HG03159 (cell line): ENCODE measurements around the gene SH3GLB2.
"Not testable (repeated sequence)": the region's sequence is repeated elsewhere in the genome, so short reads cannot be mapped to it uniquely, and the experiment has no call there.

Experiments
- ATAC-seq: cut with Tn5 transposase; IDR thresholded peaks from one replicate; pipeline ENCODE4 v1.9.1; 2021; ENCODE audit warnings: mild to moderate bottlenecking, moderate library complexity; ENCODE audit not compliant: unreplicated experiment

Gene SH3GLB2

DNA sequence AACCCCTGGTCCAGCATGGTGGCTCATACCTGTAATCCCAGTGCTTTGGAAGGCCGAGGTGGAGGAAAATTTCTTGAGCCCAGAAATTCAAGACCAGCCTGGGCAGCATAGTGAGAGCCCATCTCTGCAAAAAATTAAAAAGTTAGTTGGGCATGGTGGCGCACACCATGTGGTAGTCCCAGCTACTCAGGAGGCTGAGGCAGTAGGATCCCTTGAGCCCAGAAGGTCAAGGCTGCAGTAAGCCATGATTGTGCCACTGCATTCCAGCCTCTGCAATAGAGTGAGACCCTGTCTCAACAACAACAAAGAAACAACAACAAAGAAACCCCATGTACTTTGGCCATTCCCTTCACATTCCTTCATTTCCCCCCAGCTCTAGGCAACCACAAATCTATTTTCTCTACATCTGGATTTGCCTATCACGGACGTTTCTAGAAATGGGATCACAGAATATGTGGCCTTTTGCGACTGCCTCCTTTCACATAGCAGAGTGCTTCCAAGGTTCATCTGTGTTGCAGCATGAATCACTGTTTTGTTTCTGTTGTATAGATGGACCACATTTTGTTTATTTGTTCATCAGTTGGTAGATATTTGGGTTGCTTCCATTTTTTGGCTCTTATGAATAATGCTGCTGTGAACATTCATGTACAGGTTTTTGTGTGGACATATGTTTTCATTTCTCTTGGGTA, 26.2 kb upstream of the SH3GLB2 start:
- no peak for ATAC-seq

DNA sequence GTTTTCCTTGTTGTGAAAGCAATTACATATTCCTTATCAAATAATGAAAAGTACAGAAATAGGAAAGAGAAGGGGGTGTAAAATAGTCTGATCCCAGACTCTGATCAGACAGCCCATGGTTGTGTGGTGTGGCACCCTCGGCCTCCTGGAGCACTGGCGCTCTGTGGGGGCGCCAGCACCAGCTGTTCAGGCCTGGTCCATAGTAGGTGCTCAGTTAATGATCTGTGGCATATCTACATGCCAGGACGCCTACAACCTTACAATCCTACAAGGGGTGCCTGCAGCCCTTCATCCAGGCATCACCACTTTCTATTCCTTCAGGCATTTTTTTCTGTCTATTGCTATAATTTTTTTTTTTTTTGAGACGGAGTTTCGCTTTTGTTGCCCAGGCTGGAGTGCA, 24.9 kb upstream of the SH3GLB2 start:
- no peak for ATAC-seq

DNA sequence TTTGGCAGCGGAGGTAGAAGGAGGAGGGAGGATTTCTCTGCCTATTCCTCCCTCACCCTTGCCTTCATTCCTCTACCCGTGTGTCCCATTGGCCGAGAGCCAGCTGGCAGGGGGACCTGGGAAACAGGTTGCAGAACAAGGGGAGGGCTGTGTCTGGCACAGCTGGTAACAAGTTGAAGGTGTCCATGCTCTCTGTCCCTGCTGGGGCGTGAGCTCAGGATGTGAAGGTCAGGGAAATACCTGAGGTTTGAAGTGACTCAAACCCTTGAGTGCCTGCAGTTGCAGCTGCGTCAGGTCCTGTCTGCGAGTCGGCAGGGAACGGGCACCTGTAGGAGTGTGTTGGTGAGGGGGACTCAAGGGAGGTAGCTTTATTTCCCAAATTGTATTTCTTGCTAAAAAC, 24.5 kb upstream of the SH3GLB2 start:
- no peak for ATAC-seq

DNA sequence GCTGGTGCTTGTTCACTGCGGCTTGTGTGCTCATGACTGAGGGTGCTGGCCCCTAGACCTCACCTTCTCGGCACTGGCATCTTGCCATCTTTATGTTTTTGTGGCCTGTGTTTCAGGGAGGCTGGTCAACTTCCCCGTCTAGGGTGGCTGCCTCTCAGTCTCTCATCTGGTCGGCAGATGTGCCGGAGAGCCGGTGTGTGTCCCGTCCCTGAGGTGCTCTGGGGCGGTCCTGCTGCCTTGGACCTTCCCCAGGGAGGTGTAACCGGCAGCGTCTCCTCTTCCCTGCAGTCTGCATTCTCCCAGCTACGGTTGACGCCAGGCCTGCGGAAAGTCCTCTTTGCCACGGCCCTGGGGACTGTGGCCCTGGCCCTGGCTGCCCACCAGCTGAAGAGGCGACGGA, 13.9 kb upstream of the SH3GLB2 start:
- ATAC-seq = no peak

DNA sequence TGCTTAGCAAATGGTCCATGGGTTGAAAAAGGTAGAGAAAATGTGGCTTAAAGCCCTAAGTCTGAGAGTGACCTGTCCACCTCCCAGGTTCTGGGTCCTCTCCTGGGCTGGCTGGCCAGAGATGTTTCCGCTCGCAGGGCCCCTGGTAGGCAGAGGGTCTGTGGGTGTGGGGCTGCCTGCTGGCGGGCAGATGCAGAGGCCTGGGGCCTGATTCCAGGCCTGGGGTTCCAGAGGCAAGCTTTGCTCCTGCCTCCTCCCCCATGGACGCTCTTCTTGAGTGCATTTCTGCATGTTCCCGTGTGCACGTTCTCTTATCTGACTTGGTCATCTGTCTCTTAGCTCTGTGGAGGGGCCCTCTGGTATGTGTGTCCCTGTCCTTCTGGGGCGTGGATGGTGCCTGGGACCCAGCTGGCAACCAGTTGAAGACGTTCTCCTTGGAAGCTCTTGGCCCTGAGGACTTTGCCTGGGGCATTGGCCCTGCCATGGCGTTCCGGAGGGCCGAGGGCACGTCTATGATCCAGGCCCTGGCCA, 12.0 kb upstream of the SH3GLB2 start:
- no peak for ATAC-seq

DNA sequence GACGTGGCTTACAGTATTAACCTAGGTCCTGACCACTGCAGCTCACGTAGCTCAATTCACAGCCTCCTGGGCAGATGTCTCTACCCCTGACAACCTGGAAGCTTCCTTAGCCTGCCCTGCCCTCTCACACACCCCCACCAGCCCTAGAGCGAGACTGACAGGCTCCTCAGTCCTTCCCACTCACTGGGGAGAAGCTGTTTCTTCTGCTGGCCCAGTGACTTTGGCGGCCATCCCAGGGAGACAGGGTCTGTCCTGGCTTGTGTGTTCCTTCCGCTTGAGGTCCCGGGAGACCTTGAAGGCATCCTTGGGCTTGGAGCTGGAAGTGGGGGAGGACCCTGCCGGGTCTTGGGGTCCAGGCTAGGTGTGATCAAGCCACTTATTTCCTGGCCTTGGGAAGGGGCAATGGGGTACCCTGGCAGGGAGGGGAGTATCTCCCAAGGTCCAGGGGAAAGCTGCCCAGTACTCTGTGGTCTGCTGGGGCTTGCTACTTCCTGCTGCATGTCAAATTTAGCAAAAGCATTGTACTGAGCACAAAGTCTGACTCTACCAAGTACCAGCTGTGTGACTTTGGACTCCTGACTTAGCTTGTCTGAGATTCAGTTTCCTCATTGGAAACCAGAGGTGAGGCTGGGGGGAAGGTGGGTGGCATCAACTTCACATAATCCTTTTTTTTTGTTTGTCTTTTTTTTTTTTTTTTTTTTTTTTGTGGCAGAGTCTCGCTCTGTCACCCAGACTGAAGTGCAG, 10.2 kb upstream of the SH3GLB2 start:
- ATAC-seq = no peak

DNA sequence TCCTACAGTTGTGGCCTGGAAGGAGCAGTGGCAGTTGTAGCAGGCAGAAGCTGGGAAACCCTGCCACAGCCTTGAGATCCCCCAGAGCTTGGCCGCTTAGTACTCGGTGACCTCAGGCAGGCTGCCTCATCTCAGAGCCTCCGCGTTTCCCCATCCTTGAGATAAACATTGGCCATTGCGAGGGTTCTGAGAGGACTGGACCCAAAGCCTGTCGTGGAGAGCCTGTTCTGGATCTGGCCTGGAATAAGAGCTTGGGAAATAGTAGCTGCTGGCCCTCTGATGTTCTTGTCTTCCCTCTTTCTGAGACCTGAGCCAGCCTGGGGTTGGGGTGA, 9.6 kb upstream of the SH3GLB2 start:
- no peak for ATAC-seq

DNA sequence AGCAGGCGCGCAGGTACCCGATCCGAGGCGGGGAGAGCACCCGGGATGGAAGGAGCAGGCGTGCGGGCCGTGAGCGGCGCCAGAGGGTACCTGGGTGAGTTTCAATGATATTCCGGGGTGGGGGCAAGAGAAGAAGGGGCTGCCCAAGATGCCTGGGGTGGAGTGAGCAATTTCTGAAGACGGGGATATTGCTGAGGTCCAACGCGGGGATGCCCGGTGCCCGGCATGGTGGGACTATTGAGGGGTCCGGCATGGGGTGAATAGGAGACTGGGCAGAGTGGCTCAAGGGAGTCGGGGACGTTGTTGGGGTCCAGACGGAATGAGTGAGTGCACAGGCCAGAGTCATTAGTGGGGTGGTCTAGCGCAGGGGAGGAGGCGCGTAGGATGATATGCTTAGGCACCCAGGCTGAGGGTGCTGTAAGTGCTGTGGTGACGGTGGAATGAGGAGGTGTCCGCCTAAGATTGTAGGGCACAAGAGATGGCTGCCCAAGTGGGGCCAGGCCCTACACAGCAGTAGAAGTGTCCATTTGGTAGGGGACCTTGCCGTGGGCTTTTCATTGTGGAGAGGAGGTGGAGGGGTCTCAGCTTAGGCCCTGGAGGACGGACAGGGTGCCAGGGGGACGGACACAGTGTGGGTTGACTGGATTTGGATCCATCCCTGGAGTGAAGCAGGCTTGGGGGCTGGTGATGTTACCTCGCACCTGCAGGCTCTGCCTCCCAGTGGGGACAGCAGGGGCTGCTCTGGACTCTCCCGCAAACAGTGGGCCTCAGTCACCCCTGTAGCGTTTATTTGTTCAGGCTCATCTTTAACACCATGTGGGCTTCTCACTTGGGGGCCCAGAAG, 9.0 kb upstream of the SH3GLB2 start:
- ATAC-seq = no peak

DNA sequence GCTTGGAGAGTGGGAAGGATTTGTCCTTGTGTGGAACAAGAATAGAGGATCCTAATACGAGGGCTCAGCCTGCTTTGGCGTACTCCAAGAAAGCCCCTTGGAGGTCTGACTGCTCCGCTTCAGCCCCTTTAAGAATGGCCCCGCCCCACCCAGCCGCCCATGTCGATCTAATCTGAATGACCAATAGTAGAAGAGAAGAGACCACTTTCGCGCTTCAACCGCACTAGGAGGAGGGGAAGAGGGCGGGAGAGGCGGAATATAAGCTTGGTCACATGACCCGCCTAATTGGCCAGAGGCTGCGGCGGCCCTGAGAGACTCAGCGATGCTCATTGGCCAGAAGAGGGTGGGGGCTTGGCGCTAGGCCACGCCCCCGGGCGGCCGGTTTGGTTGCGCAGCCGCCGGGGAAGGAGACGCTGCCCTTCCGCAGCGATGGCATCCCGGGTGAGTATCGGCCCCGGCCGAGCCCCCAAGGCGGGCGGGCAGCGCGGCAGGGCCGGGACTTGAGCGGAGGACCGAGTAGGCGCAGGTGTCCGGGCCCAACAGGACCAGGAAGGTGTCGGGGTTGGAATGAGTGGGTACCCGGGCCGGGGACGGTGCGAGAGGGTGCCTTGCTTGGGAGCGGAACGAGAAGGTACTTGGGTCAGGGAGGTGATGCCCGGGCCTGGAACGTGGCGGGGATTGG, 8.3 kb upstream of the SH3GLB2 start, which contains the start of gene MIGA2:
Gene MIGA2 (plus strand): TSS at position 386 of the 682 bp plus-strand sequence. CDS start 3,969 bp downstream, outside the sequence.
- ATAC-seq = peak; percentile 95

DNA sequence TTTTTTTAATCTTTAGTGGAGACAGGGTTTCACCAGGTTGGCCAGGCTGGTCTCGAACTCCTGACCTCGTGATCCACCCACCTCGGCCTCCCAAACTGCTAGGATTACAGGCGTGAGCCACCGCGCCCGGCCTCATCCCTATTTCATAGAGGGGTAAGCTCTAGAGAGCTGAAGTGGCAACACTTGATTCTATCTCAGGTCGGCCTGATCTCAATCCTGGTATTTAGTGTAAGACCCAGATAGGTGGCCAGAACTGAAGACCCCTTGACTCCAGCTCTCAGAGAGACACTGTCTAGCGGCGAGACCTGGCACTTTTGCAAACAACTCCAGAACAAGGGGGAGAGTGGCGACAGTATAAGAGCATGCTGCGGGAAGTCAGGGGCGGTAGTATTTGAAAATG, 7.7 kb upstream of the SH3GLB2 start:
- not testable (repeated sequence) for ATAC-seq

DNA sequence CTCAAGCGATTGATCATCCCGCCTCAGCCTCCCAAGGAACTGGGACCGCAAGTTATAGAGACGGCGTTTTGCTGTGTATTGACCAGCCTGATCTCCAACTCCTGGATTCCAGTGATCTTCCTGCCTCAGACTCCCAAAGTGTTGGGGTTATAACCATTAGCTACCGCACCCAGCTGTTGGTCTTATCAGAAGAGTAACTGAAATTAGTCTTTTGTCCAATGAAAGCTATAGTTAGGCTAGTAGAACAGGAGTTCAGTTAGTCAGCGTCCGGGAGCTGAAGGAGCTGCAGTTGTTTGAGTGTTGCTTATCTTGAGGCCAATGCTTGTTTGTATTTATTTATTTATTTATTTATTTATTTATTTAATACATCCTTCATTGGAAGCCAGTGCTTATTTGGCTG, 5.1 kb upstream of the SH3GLB2 start:
- no peak for ATAC-seq

DNA sequence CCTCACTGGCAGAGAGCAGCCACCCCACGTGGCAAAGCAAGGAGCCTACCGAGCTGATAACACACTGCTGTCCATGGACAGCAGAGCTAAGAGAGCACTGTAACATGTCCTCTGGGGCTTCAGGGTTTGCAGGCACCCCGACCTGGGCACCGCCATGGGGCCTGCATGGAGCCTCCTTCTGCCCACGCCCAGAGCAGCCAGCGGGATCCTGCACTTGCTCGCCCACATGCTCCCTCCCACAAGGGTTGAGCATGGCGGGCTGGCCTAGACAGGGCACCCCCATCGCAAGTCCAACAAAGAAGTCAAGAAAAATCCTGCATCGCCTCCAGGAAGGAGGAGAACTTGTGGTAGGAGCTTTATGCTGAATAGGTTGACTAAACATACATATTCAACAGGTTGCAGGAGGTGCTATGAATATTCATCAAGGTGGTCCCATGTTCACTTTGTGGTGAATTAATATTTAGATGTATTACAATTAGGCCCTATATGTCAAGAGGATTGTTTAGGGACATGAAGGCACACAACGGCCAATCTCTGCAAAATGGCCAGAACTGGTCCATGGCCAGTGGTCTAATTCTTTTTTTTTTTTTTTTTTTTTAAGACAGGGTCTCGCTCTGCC, 4.5 kb upstream of the SH3GLB2 start:
- ATAC-seq = no peak

DNA sequence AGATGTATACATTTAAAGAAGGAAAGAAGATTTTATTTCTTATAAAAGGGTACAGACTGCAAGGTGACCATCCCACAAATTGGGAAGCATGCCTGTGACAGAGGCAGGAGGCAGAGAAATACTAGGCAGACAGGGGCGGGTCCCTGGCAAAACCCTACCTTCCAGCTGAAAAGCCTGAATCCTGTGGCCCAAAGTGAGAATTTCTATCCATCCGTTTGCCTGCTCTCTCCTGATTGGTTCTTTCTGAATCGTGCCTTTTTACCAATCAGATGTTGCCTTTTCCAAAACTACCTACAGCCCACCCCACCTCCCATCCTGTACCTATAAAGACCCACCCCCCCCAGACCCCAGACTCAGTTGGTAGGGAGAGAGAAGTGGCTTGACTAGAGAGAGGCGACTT, 3.4 kb upstream of the SH3GLB2 start:
- ATAC-seq = no peak

DNA sequence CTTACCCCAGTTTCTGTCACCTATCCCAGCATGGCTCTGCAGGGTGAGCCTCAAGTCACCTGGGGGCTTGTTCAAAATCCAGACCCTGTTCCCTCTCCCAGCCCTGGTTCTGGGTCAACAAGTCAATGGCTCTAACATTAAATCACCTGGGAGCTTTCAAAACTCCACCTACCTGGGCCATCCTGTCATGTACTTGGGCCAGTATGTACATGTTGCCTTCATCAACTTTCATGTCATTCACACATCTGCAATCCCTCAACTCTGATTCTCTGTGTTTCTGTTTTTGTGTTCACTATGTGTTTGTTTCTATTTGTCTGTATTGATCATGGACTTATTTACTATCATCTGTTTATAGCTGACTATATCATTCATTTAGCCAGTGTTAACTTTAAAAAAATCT, 2.1 kb upstream of the SH3GLB2 start:
- no peak for ATAC-seq

DNA sequence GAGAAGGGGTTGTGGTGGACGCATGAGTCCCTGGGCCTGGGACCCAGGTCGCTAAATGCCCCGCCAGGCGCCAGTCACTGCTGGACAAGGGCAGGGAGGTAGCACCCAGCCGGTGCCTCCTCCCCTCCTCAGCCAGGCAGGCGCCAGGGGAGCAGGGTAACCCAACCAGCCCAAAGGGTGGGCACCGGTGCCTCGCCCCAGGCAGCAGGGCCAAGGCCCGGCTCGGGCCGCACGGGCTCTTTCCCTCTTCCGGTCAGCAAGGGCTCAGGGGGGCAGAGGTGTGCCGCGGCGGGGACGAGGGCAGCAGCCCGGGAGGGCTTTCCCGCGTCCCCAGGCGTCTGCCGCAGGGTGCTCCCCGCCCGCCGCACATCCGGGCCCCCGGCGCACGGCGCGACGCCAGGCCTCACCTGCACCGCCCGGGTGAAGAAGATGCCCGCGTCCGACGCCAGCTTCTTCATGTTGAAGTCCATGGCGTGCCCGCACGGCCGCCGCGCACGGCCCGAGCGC, 393 bp downstream of the SH3GLB2 start:
- peak; percentile 36 for ATAC-seq

DNA sequence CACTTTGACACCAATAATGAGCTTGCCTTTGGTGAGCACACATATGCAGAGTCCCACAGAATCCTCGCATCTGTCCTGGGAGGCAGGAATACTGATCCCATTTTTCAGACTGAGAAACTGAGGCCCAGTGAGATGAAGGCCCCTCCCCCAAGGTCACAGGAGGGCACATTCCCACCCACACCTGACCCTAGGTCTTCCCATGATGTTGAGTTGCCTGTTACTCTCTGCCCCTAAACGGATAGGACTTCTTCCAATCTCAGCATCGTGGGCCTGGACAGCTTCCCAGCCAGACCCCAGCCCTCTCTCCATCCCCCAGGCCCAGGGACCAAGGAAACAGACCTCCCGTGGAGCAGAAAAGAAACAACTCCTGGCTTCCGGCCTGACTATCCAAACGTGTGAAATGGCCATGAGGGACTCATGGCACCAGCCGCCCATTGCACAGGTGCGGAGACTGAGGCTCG, 877 bp downstream of the SH3GLB2 start:
- peak; percentile 8 for ATAC-seq

DNA sequence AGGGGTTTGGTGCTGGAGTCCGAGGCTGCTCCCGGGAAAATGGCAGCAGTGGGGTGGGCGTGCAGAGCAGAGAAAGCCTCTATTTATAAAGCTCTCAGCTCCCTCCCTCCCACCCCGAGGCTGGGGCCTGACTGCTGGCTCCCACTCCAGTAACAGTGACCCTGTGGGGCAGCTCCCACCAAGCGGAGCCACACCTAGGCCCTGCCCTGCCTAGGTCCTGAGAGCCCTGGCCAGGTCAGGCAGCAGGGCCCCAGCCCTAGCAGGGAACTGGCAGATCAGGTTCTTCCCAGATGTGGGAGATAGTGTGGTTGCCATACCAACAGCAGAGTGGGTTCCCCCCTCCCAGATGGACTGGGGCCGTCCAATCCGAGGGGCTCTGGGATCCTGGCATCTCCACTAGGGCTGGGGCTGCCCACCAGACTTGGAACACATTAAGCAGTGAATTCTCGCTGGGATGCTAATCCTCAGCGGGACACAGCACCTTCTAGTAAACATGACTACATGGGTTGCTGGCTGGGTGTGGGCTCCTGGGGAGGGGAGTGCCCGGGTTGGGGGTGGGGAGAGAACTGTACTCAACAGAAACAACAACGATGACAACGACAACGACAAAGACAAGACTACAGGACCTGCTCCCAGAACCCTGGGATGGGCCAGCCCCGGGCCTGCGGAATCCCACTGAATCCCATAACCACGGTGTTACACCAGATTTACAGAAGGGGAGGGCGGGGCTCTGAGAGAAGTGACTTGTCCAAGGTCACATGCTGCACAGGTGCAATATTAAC, 1.5 kb downstream of the SH3GLB2 start:
- no peak for ATAC-seq

DNA sequence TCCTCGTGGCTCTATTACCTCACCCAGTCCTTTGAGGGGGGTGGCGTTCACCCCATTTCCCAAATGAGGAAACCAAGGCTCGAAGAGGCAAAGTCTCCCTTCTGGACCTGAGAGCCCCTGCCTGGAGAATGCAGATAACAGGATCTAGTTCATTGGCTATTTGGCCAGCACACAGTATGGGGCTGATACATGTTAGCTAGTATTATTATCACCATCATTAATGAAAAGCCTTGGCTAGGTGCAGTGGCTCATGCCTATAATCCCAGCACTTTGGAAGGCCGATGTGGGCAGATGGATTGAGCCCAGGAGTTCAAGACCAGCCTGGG, 4.3 kb downstream of the SH3GLB2 start:
- ATAC-seq = no peak

DNA sequence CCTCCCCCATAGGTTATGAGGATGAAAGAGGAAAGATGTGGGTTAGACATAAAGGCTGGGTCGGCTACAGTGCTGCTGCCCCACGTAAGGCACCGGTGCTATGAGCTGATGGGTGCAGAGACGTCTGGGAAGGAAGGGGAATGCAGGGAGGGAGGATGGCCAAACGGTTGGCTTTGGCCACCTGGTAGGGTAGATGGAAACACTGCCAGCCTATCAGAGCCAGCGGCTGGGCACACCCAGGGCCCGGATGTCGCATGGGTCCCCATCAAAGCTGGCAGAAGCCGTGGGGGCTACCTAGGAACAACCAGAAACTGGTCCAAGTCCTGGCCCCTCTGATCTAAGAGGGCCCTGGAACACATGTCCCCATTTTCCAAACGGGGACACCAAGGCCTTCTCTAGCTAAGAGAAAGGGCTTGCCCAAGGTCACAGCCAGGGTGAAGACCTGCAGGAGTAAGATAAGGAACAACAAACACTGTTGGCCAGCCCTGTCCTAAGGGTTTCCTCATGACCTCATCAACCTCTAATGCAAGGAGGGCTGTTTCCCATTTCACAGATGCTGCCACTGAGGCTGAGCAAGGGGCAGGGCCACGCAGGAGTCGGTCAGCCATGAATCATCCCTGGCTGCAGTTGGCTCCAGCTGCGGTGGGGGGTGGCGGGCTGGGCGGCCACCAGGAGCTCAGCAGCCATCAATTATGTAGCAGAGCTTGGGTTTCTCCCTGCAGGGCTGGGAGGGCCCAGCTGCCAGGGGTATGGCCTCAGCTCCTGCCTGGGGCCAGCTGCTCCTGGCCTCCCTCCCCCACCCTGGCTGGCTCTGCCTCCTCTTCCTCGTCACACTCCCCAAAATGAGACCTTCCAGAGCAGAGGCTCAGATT, 4.9 kb downstream of the SH3GLB2 start:
- no peak for ATAC-seq
